Dermis blood vessel endothelial cell (primary cell): ENCODE data around the gene PCA3. TPM values are rescaled to one million over a fixed set of nuclear protein-coding genes. Genes with fewer than 3 reads are reported as not detected.

Experiments
- DNase-seq: peaks from one replicate; pipeline ENCODE4 v3.0.0; 2010
- total RNA-seq: library from RNA; depleted of rRNA; stranded (reverse); fragments of >200 nt; gene quantifications from 2 replicates; pipeline ENCODE4 v1.2.3, GENCODE V29; 2014

PCA3 gene
- total RNA-seq, 1 donor from 2014 or later: under 0.01 TPM

DNA sequence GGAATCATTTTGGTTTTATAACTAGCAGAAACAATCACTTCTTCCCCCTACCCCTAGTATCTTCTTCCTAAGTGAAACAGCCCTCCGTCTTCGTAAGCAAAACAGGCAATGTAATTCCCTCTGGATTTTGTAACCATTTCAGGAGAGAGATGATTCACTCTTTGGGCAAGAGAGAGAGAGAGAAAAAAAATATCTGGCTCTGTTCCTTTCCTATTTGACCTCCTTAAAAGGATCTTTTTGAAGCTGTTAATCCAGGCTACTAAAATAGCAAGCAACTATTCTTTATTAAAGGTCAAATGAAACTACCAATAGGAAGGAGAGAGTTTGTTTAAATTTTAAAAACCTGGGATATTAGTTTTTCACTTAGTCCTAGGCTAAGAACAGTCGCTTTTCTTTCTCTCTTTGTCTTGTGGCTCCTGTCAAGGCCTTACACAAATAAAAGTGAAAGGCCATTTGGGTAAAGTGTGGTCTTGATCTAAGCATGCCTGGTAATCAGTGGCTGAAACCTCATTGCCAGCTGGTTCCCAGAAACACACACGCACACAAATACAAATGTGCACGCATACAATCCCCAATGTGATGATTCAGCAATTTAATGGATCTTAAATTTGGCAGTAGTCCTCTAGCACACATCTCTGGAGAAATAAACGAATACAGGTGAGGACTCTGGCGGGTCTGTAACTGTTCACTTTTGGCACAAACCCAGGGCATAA lies 71.5 kb downstream of the PCA3 start:
- no peak for DNase-seq

Other genes starting within 250 kb of the PCA3 start
- 7.8 and 22.4 TPM in 2 replicates for gene PRUNE2, start 141.7 kb downstream of the PCA3 start, total RNA-seq